ENCODE data around the gene NR1I3. TPM values are rescaled to one million over a fixed set of nuclear protein-coding genes. Genes with fewer than 3 reads are reported as not detected.

NR1I3 gene
- total RNA-seq, 4 donors from 2014 or later: not detected

- peak within 1 kb of the TSS; percentile 95 to 98 (median 96) for H3K27ac ChIP-seq
- H3K27me3 ChIP-seq: no peaks in the 10 kb centered on the region
- no peaks in the 10 kb centered on the region for H3K9me3 ChIP-seq
- peaks cover 7 to 90% (median 75%) of the 10 kb centered on the region in 4 donors for H3K4me1 ChIP-seq
- 12 to 17% methylated on average over 11 of the region's 11 CpGs for WGBS, 2 donors
- H3K36me3 ChIP-seq: peaks cover 0 to 6% (median 0%) of the 10 kb centered on the region in 3 donors
- TF ChIP-seq POLR2A (IDR thresholded peaks at IDR 0.05): peak; percentile 37 to 48
- peak in 1 of 2 donors; percentile 85 for TF ChIP-seq EP300 (IDR thresholded peaks at IDR 0.05)
- TF ChIP-seq, protein P1, sequence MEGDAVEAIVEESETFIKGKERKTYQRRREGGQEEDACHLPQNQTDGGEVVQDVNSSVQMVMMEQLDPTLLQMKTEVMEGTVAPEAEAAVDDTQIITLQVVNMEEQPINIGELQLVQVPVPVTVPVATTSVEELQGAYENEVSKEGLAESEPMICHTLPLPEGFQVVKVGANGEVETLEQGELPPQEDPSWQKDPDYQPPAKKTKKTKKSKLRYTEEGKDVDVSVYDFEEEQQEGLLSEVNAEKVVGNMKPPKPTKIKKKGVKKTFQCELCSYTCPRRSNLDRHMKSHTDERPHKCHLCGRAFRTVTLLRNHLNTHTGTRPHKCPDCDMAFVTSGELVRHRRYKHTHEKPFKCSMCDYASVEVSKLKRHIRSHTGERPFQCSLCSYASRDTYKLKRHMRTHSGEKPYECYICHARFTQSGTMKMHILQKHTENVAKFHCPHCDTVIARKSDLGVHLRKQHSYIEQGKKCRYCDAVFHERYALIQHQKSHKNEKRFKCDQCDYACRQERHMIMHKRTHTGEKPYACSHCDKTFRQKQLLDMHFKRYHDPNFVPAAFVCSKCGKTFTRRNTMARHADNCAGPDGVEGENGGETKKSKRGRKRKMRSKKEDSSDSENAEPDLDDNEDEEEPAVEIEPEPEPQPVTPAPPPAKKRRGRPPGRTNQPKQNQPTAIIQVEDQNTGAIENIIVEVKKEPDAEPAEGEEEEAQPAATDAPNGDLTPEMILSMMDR (IDR thresholded peaks at IDR 0.05): no peak
- H3K4me3 ChIP-seq: peak within 1 kb of the TSS; percentile 10 to 50 (median 30)
- DNase-seq (ENCODE audit: low spot score in 2 of 2): peak in 1 of 2 donors; percentile 50
Measured at GRCh38 chr1:161198897-161199431, 39.0 kb downstream of the NR1I3 start, which contains the start of gene ADAMTS4. Gene ADAMTS4, minus strand, starts transcription at chr1:161199054. Its CDS starts 427 bp downstream, at chr1:161198627.

DNA sequence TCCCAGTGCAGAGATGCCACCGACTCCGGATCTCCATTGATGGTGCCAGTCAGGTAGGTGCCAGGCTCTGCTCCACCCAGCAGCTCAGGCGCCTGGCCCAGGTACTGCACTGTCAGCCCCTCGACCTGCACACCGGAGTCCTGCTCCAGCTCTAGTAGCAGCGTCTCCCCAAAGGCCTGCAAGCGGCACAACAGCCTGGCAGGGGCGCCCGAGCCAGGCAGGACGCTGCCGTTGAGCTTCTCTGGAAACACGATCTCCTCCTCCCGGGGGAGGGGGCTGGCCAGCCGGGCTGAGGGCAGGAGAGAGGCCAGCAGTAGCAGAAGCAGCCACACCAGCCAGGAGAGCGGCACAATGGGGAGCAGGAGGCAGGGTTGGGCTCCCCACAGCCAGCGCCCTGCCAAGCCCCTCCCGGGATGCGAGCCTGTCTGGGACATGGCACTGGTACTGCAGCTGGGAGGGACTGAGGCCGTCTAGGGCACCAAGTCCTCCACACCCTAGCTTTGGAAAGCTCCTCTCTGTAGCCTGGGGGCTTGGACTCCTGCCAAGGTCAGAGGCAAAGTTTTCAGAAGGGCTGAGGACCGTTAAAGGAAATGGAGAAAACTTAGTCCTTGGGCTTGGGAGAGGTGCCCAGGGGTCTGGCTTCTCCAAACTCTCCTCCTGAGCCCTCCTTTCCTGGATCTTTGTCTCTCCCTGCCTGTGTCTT lies 39.7 kb downstream of the NR1I3 start:
- no peak for TF ChIP-seq POLR2A (IDR thresholded peaks at IDR 0.05)
- TF ChIP-seq, protein P1 (IDR thresholded peaks at IDR 0.05): peak in 1 of 5 experiments; percentile 4
- peak overlapping the region; percentile 10 to 50 (median 30) for H3K4me3 ChIP-seq
- no peaks in the 10 kb centered on the region for H3K36me3 ChIP-seq
- H3K27me3 ChIP-seq: no peaks in the 10 kb centered on the region
- WGBS, 2 donors: 13 to 38% methylated on average over 11 to 12 of the region's 20 CpGs
- no peaks in the 10 kb centered on the region for H3K9me3 ChIP-seq
- H3K4me1 ChIP-seq: peaks cover 7 to 90% (median 75%) of the 10 kb centered on the region in 4 donors
- peak overlapping the region; percentile 95 to 98 (median 96) for H3K27ac ChIP-seq
- no peak for DNase-seq (ENCODE audit: low spot score in 2 of 2)

GRCh38 chr1:161197560-161198193 lies 40.3 kb downstream of the NR1I3 start:
- no peaks in the 10 kb centered on the region for H3K36me3 ChIP-seq
- 17 to 22% methylated on average over 9 of the region's 11 CpGs for WGBS, 2 donors
- peaks cover 7 to 90% (median 74%) of the 10 kb centered on the region in 4 donors for H3K4me1 ChIP-seq
- H3K27me3 ChIP-seq: no peaks in the 10 kb centered on the region
- H3K27ac ChIP-seq: peak overlapping the region; percentile 95 to 98 (median 96)
- peak overlapping the region; percentile 10 to 50 (median 30) for H3K4me3 ChIP-seq
- H3K9me3 ChIP-seq: no peaks in the 10 kb centered on the region
- TF ChIP-seq, protein P1 (IDR thresholded peaks at IDR 0.05): no peak
- TF ChIP-seq EP300 (IDR thresholded peaks at IDR 0.05) (no peak), POLR2A (IDR thresholded peaks at IDR 0.05) (no peak)
- DNase-seq (ENCODE audit: low spot score in 2 of 2): no peak

GRCh38 chr1:161196521-161197451 lies 41.2 kb downstream of the NR1I3 start:
- H3K9me3 ChIP-seq: no peaks in the 10 kb centered on the region
- TF ChIP-seq, protein P1 (IDR thresholded peaks at IDR 0.05): no peak
- no peak for TF ChIP-seq EP300 (IDR thresholded peaks at IDR 0.05)
- no peak for TF ChIP-seq POLR2A (IDR thresholded peaks at IDR 0.05)
- H3K27ac ChIP-seq: peak overlapping the region; percentile 95 to 98 (median 96)
- peaks cover 0 to 4% (median 0%) of the 10 kb centered on the region in 3 donors for H3K36me3 ChIP-seq
- H3K4me1 ChIP-seq: peaks cover 7 to 96% (median 74%) of the 10 kb centered on the region in 4 donors
- H3K27me3 ChIP-seq: no peaks in the 10 kb centered on the region
- H3K4me3 ChIP-seq: peak overlapping the region; percentile 10 to 50 (median 30)
- peak in 1 of 2 donors; percentile 47 for DNase-seq (ENCODE audit: low spot score in 2 of 2)
- 42 to 46% methylated on average over 24 to 25 of the region's 27 CpGs for WGBS, 2 donors

Measured in tibial nerve (tissue), 4 donors.